GM23338 (cell line): ENCODE data around the gene GPR162. TPM values are rescaled to one million over a fixed set of nuclear protein-coding genes. Genes with fewer than 3 reads are reported as not detected.
"Not testable (repeated sequence)": the region's sequence is repeated elsewhere in the genome, so short reads cannot be mapped to it uniquely, and the experiment has no call there.

Experiments used
- ATAC-seq: fragments of 200-7000 bp; cut with Tn5 transposase; 3 replicates; pipeline ENCODE4 v1.9.1; 2020
- DNase-seq: peaks from one replicate; pipeline ENCODE4 v3.0.0-alpha.2; 2015; ENCODE audit warnings: low spot score
- H2AFZ ChIP-seq: fragments of 200-600 bp; sonication (generic); 2 replicates; pipeline ENCODE4 v1.8.0; 2016; ENCODE audit warnings: antibody characterized with exemption, mild to moderate bottlenecking, moderate library complexity
- H3F3A ChIP-seq: fragments of 200-600 bp; sonication (generic); replicated peaks from 2 replicates; pipeline ENCODE4 v1.8.0; 2017; ENCODE audit warnings: antibody characterized with exemption, mixed run types, low read depth
- H3K27ac ChIP-seq: fragments of 200-600 bp; sonication (generic); 2 replicates; pipeline ENCODE4 v1.6.1; 2016; ENCODE audit warnings: low read depth
- H3K27me3 ChIP-seq: fragments of 200-600 bp; sonication (generic); 2 replicates; pipeline ENCODE4 v1.8.0; 2016; ENCODE audit warnings: mild to moderate bottlenecking, mixed run types, moderate library complexity; ENCODE audit not compliant: insufficient read depth
- H3K36me3 ChIP-seq: fragments of 200-600 bp; sonication (generic); 2 replicates; pipeline ENCODE4 v1.8.0; 2016; ENCODE audit warnings: mild to moderate bottlenecking; ENCODE audit not compliant: insufficient read depth
- H3K4me1 ChIP-seq: fragments of 200-600 bp; sonication (generic); 2 replicates; pipeline ENCODE4 v1.8.0; 2016; ENCODE audit warnings: mild to moderate bottlenecking, moderate library complexity; ENCODE audit not compliant: insufficient read depth
- H3K4me2 ChIP-seq: fragments of 200-600 bp; sonication (generic); 2 replicates; pipeline ENCODE4 v1.7.1; 2017; ENCODE audit warnings: mixed run types
- H3K4me3 ChIP-seq: fragments of 200-600 bp; sonication (generic); 2 replicates; pipeline ENCODE4 v1.6.1; 2016; ENCODE audit warnings: mixed run types
- H3K79me2 ChIP-seq: fragments of 200-600 bp; sonication (generic); replicated peaks from 2 replicates; pipeline ENCODE4 v1.8.0; 2017; ENCODE audit warnings: mild to moderate bottlenecking; ENCODE audit not compliant: insufficient read depth
- H3K9me2 ChIP-seq: fragments of 200-600 bp; sonication (generic); 2 replicates; pipeline ENCODE4 v1.8.0; 2017; ENCODE audit not compliant: insufficient read depth
- H4K20me1 ChIP-seq: fragments of 200-600 bp; sonication (generic); replicated peaks from 2 replicates; pipeline ENCODE4 v1.8.0; 2017; ENCODE audit warnings: mild to moderate bottlenecking; ENCODE audit not compliant: insufficient read depth
- H3K27ac Mint-ChIP-seq: 2 replicates; pipeline ENCODE4 v1.8.0; 2020; ENCODE audit warnings: inconsistent platforms, mild to moderate bottlenecking, moderate library complexity, mixed read lengths
- H3K27me3 Mint-ChIP-seq: 3 replicates; pipeline ENCODE4 v1.8.0; 2022; ENCODE audit warnings: low read depth, mild to moderate bottlenecking, moderate library complexity, mixed read lengths, inconsistent platforms; ENCODE audit not compliant: insufficient read depth, poor library complexity
- H3K36me3 Mint-ChIP-seq: 3 replicates; pipeline ENCODE4 v1.8.0; 2021; ENCODE audit warnings: low read depth, mild to moderate bottlenecking, inconsistent platforms, moderate library complexity, mixed read lengths
- H3K4me1 Mint-ChIP-seq: 3 replicates; pipeline ENCODE4 v1.8.0; 2020; ENCODE audit warnings: mild to moderate bottlenecking, inconsistent platforms, mixed read lengths
- H3K4me3 Mint-ChIP-seq: 3 replicates; pipeline ENCODE4 v1.8.0; 2021; ENCODE audit warnings: moderate library complexity, mild to moderate bottlenecking, inconsistent platforms, mixed read lengths
- H3K9me3 Mint-ChIP-seq: 3 replicates; pipeline ENCODE4 v1.8.0; 2020; ENCODE audit warnings: moderate library complexity, mild to moderate bottlenecking, inconsistent platforms, mixed read lengths
- CREB1 ChIP-seq: fragments of 250-450 bp; sonication (Bioruptor Pico); IDR thresholded peaks from 2 replicates; pipeline ENCODE4 v1.5.0; 2020; ENCODE audit warnings: low read depth, mild to moderate bottlenecking, moderate library complexity
- CTCF ChIP-seq, 2 experiments: fragments of 200-600 bp in 1 of 2; sonication (generic) in 1 of 2; conservative IDR thresholded peaks; 2 replicates each; pipeline versions ENCODE4 v1.5.1 to v1.6.1; 2016 to 2017; ENCODE audit warnings: antibody characterized with exemption in 2 of 2, low read depth in 2 of 2, mild to moderate bottlenecking in 2 of 2, moderate library complexity in 1 of 2
- ETS1 ChIP-seq: IDR thresholded peaks from 2 replicates; pipeline ENCODE4 v1.6.1; 2016; ENCODE audit warnings: antibody characterized with exemption
- EZH2phosphoT487 ChIP-seq: fragments of 200-600 bp; sonication (generic); IDR thresholded peaks from one replicate; pipeline ENCODE4 v1.8.1; 2018; ENCODE audit warnings: antibody characterized with exemption; ENCODE audit not compliant: unreplicated experiment
- JUNB ChIP-seq: IDR thresholded peaks from one replicate; pipeline ENCODE4 v1.6.1; 2016; ENCODE audit warnings: antibody characterized with exemption; ENCODE audit not compliant: unreplicated experiment
- REST ChIP-seq: IDR thresholded peaks from one replicate; pipeline ENCODE4 v1.6.1; 2018; ENCODE audit warnings: antibody characterized with exemption; ENCODE audit not compliant: unreplicated experiment
- STAT1 ChIP-seq: IDR thresholded peaks from one replicate; pipeline ENCODE4 v1.6.1; 2016; ENCODE audit warnings: antibody characterized with exemption; ENCODE audit not compliant: unreplicated experiment
- ZNF114 ChIP-seq: fragments of 250-450 bp; sonication (Bioruptor Pico); IDR thresholded peaks from 2 replicates; pipeline ENCODE4 v1.5.0; 2020; ENCODE audit warnings: mild to moderate bottlenecking, moderate library complexity
- ZNF331 ChIP-seq: fragments of 250-450 bp; sonication (Bioruptor Pico); IDR thresholded peaks from 2 replicates; pipeline ENCODE4 v1.5.0; 2020; ENCODE audit warnings: low read depth, mild to moderate bottlenecking, moderate library complexity
- polyA plus RNA-seq: library from polyadenylated mRNA; unstranded; fragments of >200 nt; fragmentation: Nextera tagmentation; extraction: Ambion mirVana; gene quantifications from 2 replicates; pipeline ENCODE4 v1.2.1, GENCODE V29; 2016
- total RNA-seq: library from RNA; depleted of rRNA; stranded (reverse); fragments of >200 nt; shearing (Covaris generic); gene quantifications from 2 replicates; pipeline ENCODE4 v1.2.3, GENCODE V29; 2014

Gene GPR162
- total and polyA plus RNA-seq, 2 experiments from 2014 or later = 4.7 to 5.0 TPM

GRCh38 chr12:6865307-6865706 lies 43.7 kb downstream of the GPR162 start:
- Mint-ChIP-seq H3K36me3 (peaks cover 77% of the 10 kb centered on the region), H3K27me3 (peaks cover 35% of the 10 kb centered on the region), H3K4me3 (peak overlapping the region; percentile 3; the same call in 1 of the 3 replicates), H3K4me1 (peaks cover 35% of the 10 kb centered on the region)
- Histone ChIP-seq H3F3A (peaks cover 37% of the 10 kb centered on the region), H3K36me3 (peaks cover 16% of the 10 kb centered on the region), H3K4me1 (peaks cover 32% of the 10 kb centered on the region), H4K20me1 (peaks cover 17% of the 10 kb centered on the region), H3K79me2 (peaks cover 26% of the 10 kb centered on the region)
- ATAC-seq, DNase-seq, H3K27ac ChIP-seq, H3K4me2 ChIP-seq, H3K4me3 ChIP-seq, H2AFZ ChIP-seq, H3K9me2 ChIP-seq, H3K9me3 Mint-ChIP-seq, H3K27me3 ChIP-seq, H3K27ac Mint-ChIP-seq: not testable (repeated sequence)

DNA sequence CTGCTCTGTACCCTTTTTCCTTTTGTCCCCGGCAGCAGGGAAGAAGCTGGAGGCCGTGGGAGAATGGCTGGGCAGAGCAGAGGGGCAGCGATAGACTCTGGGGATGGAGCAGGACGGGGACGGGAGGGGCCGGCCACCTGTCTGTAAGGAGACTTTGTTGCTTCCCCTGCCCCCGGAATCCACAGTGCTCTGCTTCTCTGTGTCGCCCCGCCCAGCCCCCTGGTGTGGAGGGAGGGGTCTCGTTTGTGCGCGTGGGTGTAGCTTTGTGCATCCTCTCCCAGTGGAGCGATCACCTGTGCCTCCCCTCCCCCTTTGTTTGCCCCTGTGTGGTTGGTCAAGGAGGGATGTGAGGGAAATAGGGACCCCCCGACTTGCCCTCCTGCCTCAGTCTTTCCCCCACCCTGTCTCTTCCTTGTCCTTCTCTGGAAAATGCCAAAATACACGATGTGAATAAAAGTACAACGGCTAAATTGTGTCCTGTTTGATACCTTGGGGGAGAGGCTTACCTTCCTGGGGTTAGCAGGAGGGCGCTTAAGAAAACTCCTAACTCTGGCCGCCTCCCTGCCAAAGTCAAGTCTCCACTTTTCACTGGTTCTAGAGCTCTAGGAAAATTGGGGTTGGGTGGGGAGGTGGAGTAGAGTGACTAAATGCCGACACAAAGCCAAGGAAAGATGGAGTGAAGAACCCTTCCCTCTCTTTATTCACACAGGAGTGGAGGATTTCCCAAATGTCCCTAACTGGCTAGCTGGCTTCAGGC lies 44.7 kb downstream of the GPR162 start:
- Histone ChIP-seq H3K36me3 (peaks cover 23% of the 10 kb centered on the region), H3K79me2 (peaks cover 26% of the 10 kb centered on the region), H3K4me2 (peak overlapping the region; percentile 100), H3K27ac (peak overlapping the region; percentile 83; the same call in 1 of the 2 replicates), H3K27me3 (no peaks in the 10 kb centered on the region), H3K9me2 (no peaks in the 10 kb centered on the region), H3K4me1 (peaks cover 41% of the 10 kb centered on the region), H3F3A (peaks cover 48% of the 10 kb centered on the region), H4K20me1 (peaks cover 24% of the 10 kb centered on the region), H2AFZ (no peak overlapping the region), H3K4me3 (peak overlapping the region; percentile 97)
- H3K27me3 Mint-ChIP-seq = peaks cover 39% of the 10 kb centered on the region
- H3K27ac Mint-ChIP-seq = no peak overlapping the region
- peak overlapping the region; percentile 94 for H3K4me3 Mint-ChIP-seq
- H3K36me3 Mint-ChIP-seq = peaks cover 77% of the 10 kb centered on the region
- peaks cover 45% of the 10 kb centered on the region for H3K4me1 Mint-ChIP-seq
- ATAC-seq = peak; percentile 0; the same call in 2 of the 3 replicates
- no peaks in the 10 kb centered on the region; the same call in 2 of the 3 replicates for H3K9me3 Mint-ChIP-seq
- peak; percentile 43 for DNase-seq
- TF ChIP-seq ZNF331 (CRISPR knock-in tag) (no peak), CTCF (conservative IDR thresholded peaks at IDR 0.05; ENCODE audit: low read depth in 2 of 2) (no peak), EZH2phosphoT487 (no peak), REST (no peak), STAT1 (no peak), JUNB (no peak), CREB1 (no peak), ETS1 (no peak), ZNF114 (CRISPR knock-in tag) (no peak)
